Measurements from ENCODE around the gene SYT7.
"Not testable (repeated sequence)": the region's sequence is repeated elsewhere in the genome, so short reads cannot be mapped to it uniquely, and the experiment has no call there.

SYT7 gene

DNA sequence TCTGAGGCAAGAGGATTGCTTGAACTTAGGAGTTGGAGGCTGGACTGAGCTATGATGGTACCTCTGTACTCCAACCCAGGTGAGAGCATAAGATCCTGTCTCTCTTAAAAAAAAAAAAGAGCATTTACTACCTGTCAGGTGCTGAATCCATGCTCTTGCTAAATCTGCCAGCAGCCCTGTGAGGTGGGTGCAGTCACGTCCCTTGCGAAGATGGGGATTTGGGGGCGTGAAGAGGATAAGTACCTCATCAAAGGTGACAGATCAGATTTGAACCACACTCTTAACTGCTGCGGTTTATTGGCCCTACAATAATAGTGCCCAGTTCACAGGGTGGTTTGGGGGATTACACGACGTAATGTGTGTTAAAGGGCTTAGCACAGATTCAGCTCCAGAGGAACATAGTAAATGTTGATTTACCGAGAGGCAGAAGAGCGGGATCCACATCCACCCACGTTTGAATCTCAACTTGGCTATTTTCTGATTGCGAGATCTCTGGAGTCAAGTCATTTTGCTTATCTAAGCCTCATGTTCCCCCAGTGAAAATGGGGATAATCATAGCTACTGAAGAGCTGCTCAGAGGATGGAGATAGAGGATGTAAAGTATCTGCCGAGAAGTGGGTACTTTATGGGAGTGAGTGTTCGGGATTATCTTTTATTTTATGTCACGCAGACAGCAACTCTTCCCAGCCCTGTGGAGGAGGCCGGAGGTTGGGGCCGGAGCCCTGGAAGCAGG lies 100.4 kb downstream of the SYT7 start:
- H3K4ac ChIP-seq (ENCODE audit: low read depth, low read length) = no peak overlapping the region
- no peak overlapping the region for H4K91ac ChIP-seq (ENCODE audit: low read depth, low read length)
- H2AK5ac ChIP-seq (ENCODE audit: low read length) = no peak overlapping the region
- no peaks in the 10 kb centered on the region for H3K27me3 ChIP-seq (ENCODE audit: insufficient read depth, low read length)
- DNase-seq = no peak
- H2BK12ac ChIP-seq (ENCODE audit: low read length) = no peak overlapping the region
- no peak overlapping the region for H3K4me2 ChIP-seq (ENCODE audit: low read length)
- no peak overlapping the region for H2AFZ ChIP-seq (ENCODE audit: insufficient read depth, low read length, poor library complexity)
- H3K4me1 ChIP-seq (ENCODE audit: control insufficient read depth in 1 of 2, insufficient read depth in 2 of 2, low read length in 2 of 2) = peaks cover 8 to 13% of the 10 kb centered on the region in 2 experiments
- peaks cover under 1% of the 10 kb centered on the region for H3K9me3 ChIP-seq (ENCODE audit: insufficient read depth, low read depth, low read length)
- no peaks in the 10 kb centered on the region for H3K79me2 ChIP-seq (ENCODE audit: control insufficient read depth, insufficient read depth, low read length, poor library complexity)
- WGBS (ENCODE audit: extremely low coverage, insufficient coverage, insufficient read length) = no CpG with 5 or more reads among the region's 15 CpGs
- no peak overlapping the region for H4K12ac ChIP-seq (ENCODE audit: low read depth, low read length)
- no peak overlapping the region for H4K8ac ChIP-seq (ENCODE audit: low read depth, low read length)
- no peak overlapping the region for H3K27ac ChIP-seq (ENCODE audit: low read depth, low read length)
- H3K79me1 ChIP-seq (ENCODE audit: low read length) = no peaks in the 10 kb centered on the region
- H3K4me3 ChIP-seq (ENCODE audit: low read depth, low read length) = no peak overlapping the region
- H3K9ac ChIP-seq (ENCODE audit: low read length) = no peak overlapping the region
- no peak overlapping the region for H2BK5ac ChIP-seq (ENCODE audit: low read depth, low read length, poor library complexity)
- H3K36me3 ChIP-seq (ENCODE audit: control insufficient read depth in 1 of 2, insufficient read depth in 2 of 2, low read length in 2 of 2) = no peaks in the 10 kb centered on the region
- no peak overlapping the region for H2BK120ac ChIP-seq (ENCODE audit: insufficient read depth, low read length, poor library complexity)
- no peak overlapping the region for H3K14ac ChIP-seq (ENCODE audit: low read length)
- H3K18ac ChIP-seq (ENCODE audit: low read length) = no peak overlapping the region
- no peak overlapping the region for H3K23ac ChIP-seq (ENCODE audit: low read length)

DNA sequence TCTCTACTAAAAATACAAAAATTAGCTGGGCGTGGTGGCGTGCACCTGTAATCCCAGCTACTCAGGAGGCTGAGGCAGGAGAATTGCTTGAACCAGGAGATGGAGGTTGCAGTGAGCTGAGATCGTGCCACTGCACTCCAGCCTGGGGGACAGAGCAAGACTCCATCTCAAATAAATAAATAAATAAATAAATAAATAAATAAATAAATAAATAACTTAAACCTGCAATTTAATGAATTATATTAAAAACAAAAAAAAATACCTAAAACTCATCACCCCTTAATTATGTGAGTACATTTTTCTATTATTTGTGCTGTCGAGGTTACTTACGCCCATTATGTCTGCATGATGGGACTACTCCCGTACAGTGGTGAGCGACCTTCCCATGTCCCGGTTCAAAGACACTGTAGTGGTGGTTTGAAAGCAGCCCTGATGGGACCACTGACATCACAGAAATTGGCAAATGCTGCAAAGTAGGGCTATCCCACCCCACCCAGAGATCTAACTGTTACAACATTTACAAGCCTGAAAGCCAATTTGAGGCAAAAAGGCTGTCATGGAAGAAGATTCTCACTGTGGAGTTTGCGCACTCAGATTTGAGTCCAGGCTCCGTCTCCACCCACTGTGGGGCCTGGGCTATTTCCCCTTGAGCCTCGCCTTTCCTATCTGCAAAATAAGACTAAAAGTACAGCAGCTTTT lies 101.4 kb downstream of the SYT7 start:
- H3K36me3 ChIP-seq (ENCODE audit: control insufficient read depth in 1 of 2, insufficient read depth in 2 of 2, low read length in 2 of 2); H3K4me2 ChIP-seq (ENCODE audit: low read length); H2BK12ac ChIP-seq (ENCODE audit: low read length); H3K4me3 ChIP-seq (ENCODE audit: low read depth, low read length); H3K79me1 ChIP-seq (ENCODE audit: low read length); H3K27me3 ChIP-seq (ENCODE audit: insufficient read depth, low read length); H3K79me2 ChIP-seq (ENCODE audit: control insufficient read depth, insufficient read depth, low read length, poor library complexity); H3K14ac ChIP-seq (ENCODE audit: low read length); DNase-seq; H3K27ac ChIP-seq (ENCODE audit: low read depth, low read length); H3K18ac ChIP-seq (ENCODE audit: low read length); H4K8ac ChIP-seq (ENCODE audit: low read depth, low read length); H3K9me3 ChIP-seq (ENCODE audit: insufficient read depth, low read depth, low read length); H2BK5ac ChIP-seq (ENCODE audit: low read depth, low read length, poor library complexity); H2AFZ ChIP-seq (ENCODE audit: insufficient read depth, low read length, poor library complexity); H3K23ac ChIP-seq (ENCODE audit: low read length); H4K12ac ChIP-seq (ENCODE audit: low read depth, low read length); H2BK120ac ChIP-seq (ENCODE audit: insufficient read depth, low read length, poor library complexity); H2AK5ac ChIP-seq (ENCODE audit: low read length); H3K9ac ChIP-seq (ENCODE audit: low read length); H3K4ac ChIP-seq (ENCODE audit: low read depth, low read length); H4K91ac ChIP-seq (ENCODE audit: low read depth, low read length): not testable (repeated sequence)
- no CpG with 5 or more reads among the region's 11 CpGs for WGBS (ENCODE audit: extremely low coverage, insufficient coverage, insufficient read length)
- peaks cover 8 to 15% of the 10 kb centered on the region in 2 experiments for H3K4me1 ChIP-seq (ENCODE audit: control insufficient read depth in 1 of 2, insufficient read depth in 2 of 2, low read length in 2 of 2)

DNA sequence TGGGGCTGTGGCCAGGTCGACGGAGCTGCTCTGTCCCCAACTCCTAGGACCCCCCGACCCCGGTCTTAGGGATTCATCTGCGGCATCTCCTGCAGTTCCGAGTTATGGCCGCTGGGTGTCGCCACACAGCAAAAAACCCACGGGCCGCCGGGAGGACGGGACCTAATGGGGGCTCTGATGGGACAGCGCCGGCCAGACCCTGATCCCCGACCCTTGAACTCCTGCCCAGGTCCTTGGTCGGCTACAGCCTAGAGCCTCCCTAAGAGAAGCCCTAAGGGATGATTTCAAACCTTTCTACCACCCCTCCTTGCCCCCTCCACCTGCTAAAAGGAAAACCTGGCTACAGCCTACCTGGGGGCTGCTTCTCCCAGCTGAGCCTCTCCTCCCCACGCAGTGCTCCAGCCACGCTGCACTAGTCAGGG lies 103.1 kb downstream of the SYT7 start:
- Histone ChIP-seq H3K18ac (ENCODE audit: low read length) (no peak overlapping the region), H2BK5ac (ENCODE audit: low read depth, low read length, poor library complexity) (no peak overlapping the region), H3K9ac (ENCODE audit: low read length) (no peak overlapping the region), H4K12ac (ENCODE audit: low read depth, low read length) (no peak overlapping the region), H2AFZ (ENCODE audit: insufficient read depth, low read length, poor library complexity) (no peak overlapping the region), H3K79me1 (ENCODE audit: low read length) (peaks cover 2% of the 10 kb centered on the region), H3K4me3 (ENCODE audit: low read depth, low read length) (no peak overlapping the region), H2BK120ac (ENCODE audit: insufficient read depth, low read length, poor library complexity) (no peak overlapping the region), H2AK5ac (ENCODE audit: low read length) (peak overlapping the region; percentile 66), H4K8ac (ENCODE audit: low read depth, low read length) (peak overlapping the region; percentile 49), H3K14ac (ENCODE audit: low read length) (peak overlapping the region; percentile 32), H4K91ac (ENCODE audit: low read depth, low read length) (no peak overlapping the region), H3K23ac (ENCODE audit: low read length) (no peak overlapping the region), H2BK12ac (ENCODE audit: low read length) (no peak overlapping the region), H3K4me1 (ENCODE audit: control insufficient read depth in 1 of 2, insufficient read depth in 2 of 2, low read length in 2 of 2) (peaks cover 12 to 18% of the 10 kb centered on the region in 2 experiments), H3K27ac (ENCODE audit: low read depth, low read length) (no peak overlapping the region), H3K4me2 (ENCODE audit: low read length) (no peak overlapping the region), H3K4ac (ENCODE audit: low read depth, low read length) (no peak overlapping the region), H3K36me3 (ENCODE audit: control insufficient read depth in 1 of 2, insufficient read depth in 2 of 2, low read length in 2 of 2) (no peaks in the 10 kb centered on the region), H3K79me2 (ENCODE audit: control insufficient read depth, insufficient read depth, low read length, poor library complexity) (no peaks in the 10 kb centered on the region), H3K27me3 (ENCODE audit: insufficient read depth, low read length) (no peaks in the 10 kb centered on the region), H3K9me3 (ENCODE audit: insufficient read depth, low read depth, low read length) (no peaks in the 10 kb centered on the region)
- no CpG with 5 or more reads among the region's 18 CpGs for WGBS (ENCODE audit: extremely low coverage, insufficient coverage, insufficient read length)
- peak; percentile 13 to 56 for DNase-seq

DNA sequence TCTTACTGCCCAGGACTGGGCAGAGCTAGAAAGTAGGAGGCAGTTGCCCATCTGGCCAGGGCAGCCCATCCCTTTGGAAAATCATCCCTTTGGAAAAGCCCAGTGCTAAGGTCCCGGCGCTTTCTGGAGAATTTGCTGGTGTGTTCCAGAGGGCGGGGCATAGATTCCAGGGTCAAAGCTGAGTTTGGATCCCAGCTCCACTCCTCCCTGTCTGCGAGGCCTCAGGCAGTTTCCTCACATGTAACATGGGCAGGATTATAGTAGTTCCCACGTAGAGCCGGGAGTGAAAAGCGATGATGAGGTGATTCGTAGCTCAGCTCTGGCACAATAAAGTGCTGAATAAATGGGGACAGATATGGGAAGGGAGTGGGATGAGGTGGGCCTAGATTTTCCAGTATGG lies 103.8 kb downstream of the SYT7 start:
- Histone ChIP-seq H3K4me3 (ENCODE audit: low read depth, low read length) (no peak overlapping the region), H3K4me1 (ENCODE audit: control insufficient read depth in 1 of 2, insufficient read depth in 2 of 2, low read length in 2 of 2) (peaks cover 12 to 15% of the 10 kb centered on the region in 2 experiments), H3K27me3 (ENCODE audit: insufficient read depth, low read length) (no peaks in the 10 kb centered on the region), H2AFZ (ENCODE audit: insufficient read depth, low read length, poor library complexity) (no peak overlapping the region), H4K12ac (ENCODE audit: low read depth, low read length) (no peak overlapping the region), H3K18ac (ENCODE audit: low read length) (no peak overlapping the region), H3K4me2 (ENCODE audit: low read length) (no peak overlapping the region), H4K91ac (ENCODE audit: low read depth, low read length) (no peak overlapping the region), H2AK5ac (ENCODE audit: low read length) (no peak overlapping the region), H3K9ac (ENCODE audit: low read length) (no peak overlapping the region), H2BK5ac (ENCODE audit: low read depth, low read length, poor library complexity) (no peak overlapping the region), H3K23ac (ENCODE audit: low read length) (no peak overlapping the region), H3K79me2 (ENCODE audit: control insufficient read depth, insufficient read depth, low read length, poor library complexity) (no peaks in the 10 kb centered on the region), H3K79me1 (ENCODE audit: low read length) (peaks cover 3% of the 10 kb centered on the region), H3K9me3 (ENCODE audit: insufficient read depth, low read depth, low read length) (no peaks in the 10 kb centered on the region), H4K8ac (ENCODE audit: low read depth, low read length) (no peak overlapping the region), H3K4ac (ENCODE audit: low read depth, low read length) (no peak overlapping the region), H2BK12ac (ENCODE audit: low read length) (no peak overlapping the region), H2BK120ac (ENCODE audit: insufficient read depth, low read length, poor library complexity) (no peak overlapping the region), H3K27ac (ENCODE audit: low read depth, low read length) (no peak overlapping the region), H3K14ac (ENCODE audit: low read length) (no peak overlapping the region), H3K36me3 (ENCODE audit: control insufficient read depth in 1 of 2, insufficient read depth in 2 of 2, low read length in 2 of 2) (no peaks in the 10 kb centered on the region)
- no peak for DNase-seq
- WGBS (ENCODE audit: extremely low coverage, insufficient coverage, insufficient read length) = no CpG with 5 or more reads among the region's 8 CpGs

All from trophoblast cell (in vitro differentiated cells and primary cell).